Naive B cell (primary cell): Measurements from ENCODE around the gene NDUFB2. TPM values are rescaled to one million over a fixed set of nuclear protein-coding genes. Genes with fewer than 3 reads are reported as not detected.
"Not testable (repeated sequence)": the region's sequence is repeated elsewhere in the genome, so short reads cannot be mapped to it uniquely, and the experiment has no call there.

Experiments
- ATAC-seq, 2 donors: fragments of 150-1000 bp; cut with Tn5 transposase; 2 replicates each; pipeline ENCODE4 v1.10.0; 2021; ENCODE audit warnings: low read depth in 2 of 2, mild to moderate bottlenecking in 2 of 2, moderate library complexity in 2 of 2
- DNase-seq: peaks from one replicate; pipeline ENCODE4 v3.0.0; 2022
- H3K27ac Mint-ChIP-seq, 6 donors: one replicate each; pipeline ENCODE4 v1.8.0; 2020 to 2022; ENCODE audit warnings: mild to moderate bottlenecking in 6 of 6, mixed read lengths in 6 of 6, moderate library complexity in 5 of 6, inconsistent platforms in 2 of 6
- H3K27me3 Mint-ChIP-seq, 3 donors: one replicate each; pipeline ENCODE4 v1.8.0; 2021 to 2022; ENCODE audit warnings: mixed read lengths in 3 of 3, mild to moderate bottlenecking in 1 of 3
- H3K36me3 Mint-ChIP-seq, 2 donors: one replicate each; pipeline ENCODE4 v1.8.0; 2020 to 2022; ENCODE audit warnings: mixed read lengths in 2 of 2, inconsistent platforms in 1 of 2, mild to moderate bottlenecking in 1 of 2
- H3K4me1 Mint-ChIP-seq, 3 donors: one replicate each; pipeline ENCODE4 v1.8.0; 2020 to 2022; ENCODE audit warnings: mixed read lengths in 3 of 3, inconsistent platforms in 1 of 3, mild to moderate bottlenecking in 1 of 3, moderate library complexity in 1 of 3
- H3K4me3 Mint-ChIP-seq, 8 donors: one replicate each; pipeline ENCODE4 v1.8.0; 2020 to 2022; ENCODE audit warnings: mild to moderate bottlenecking in 8 of 8, mixed read lengths in 8 of 8, moderate library complexity in 8 of 8, inconsistent platforms in 2 of 8
- H3K9me3 Mint-ChIP-seq, 7 donors: one replicate each; pipeline ENCODE4 v1.8.0; 2020 to 2022; ENCODE audit warnings: mixed read lengths in 7 of 7, mild to moderate bottlenecking in 5 of 7, inconsistent platforms in 2 of 7, moderate library complexity in 1 of 7
- polyA plus RNA-seq, 6 donors: library from polyadenylated mRNA; unstranded; fragments of 300-500 nt; fragmentation: Illumina TruSeq; gene quantifications; one replicate each; pipeline ENCODE4 v1.2.3, GENCODE V29; 2021; ENCODE audit warnings: low read depth in 6 of 6

Gene NDUFB2
- polyA plus RNA-seq, 6 donors from 2014 or later: 298 to 433 (median 362) TPM

GRCh38 chr7:140704205-140704604 is 7.7 kb downstream of the NDUFB2 start:
- no peaks in the 10 kb centered on the region for H3K27me3 Mint-ChIP-seq
- no peaks in the 10 kb centered on the region for H3K9me3 Mint-ChIP-seq
- DNase-seq (no peak), ATAC-seq (no peak)
- H3K27ac Mint-ChIP-seq: peak overlapping the region in 3 of 6 donors; percentile 27 to 80 (median 54)
- H3K4me3 Mint-ChIP-seq: no peak overlapping the region
- H3K36me3 Mint-ChIP-seq: peaks cover 7 to 9% of the 10 kb centered on the region in 2 donors
- peaks cover 6 to 13% (median 7%) of the 10 kb centered on the region in 3 donors for H3K4me1 Mint-ChIP-seq

GRCh38 chr7:140707132-140707531 is 10.6 kb downstream of the NDUFB2 start:
- Mint-ChIP-seq H3K27me3 (no peaks in the 10 kb centered on the region), H3K4me1 (no peaks in the 10 kb centered on the region), H3K36me3 (peaks cover 9 to 15% of the 10 kb centered on the region in 2 donors), H3K27ac (peak overlapping the region in 1 of 6 donors; percentile 38), H3K4me3 (no peak overlapping the region), H3K9me3 (peaks cover 0 to 4% (median 0%) of the 10 kb centered on the region in 7 donors)
- DNase-seq: no peak
- no peak for ATAC-seq

DNA sequence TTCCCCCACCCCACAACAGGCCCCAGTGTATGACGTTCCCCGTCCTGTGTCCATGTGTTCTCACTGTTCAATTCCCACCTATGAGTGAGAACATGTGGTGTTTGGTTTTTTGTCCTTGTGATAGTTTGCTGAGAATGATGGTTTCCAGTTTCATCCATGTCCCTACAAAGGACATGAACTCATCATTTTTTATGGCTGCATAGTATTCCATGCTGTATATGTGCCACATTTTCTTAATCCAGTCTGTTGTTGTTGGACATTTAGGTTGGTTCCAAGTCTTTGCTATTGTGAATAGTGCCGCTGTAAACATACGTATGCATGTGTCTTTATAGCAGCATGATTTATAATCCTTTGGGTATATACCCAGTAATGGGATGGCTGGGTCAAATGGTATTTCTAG is 12.3 kb downstream of the NDUFB2 start:
- H3K9me3 Mint-ChIP-seq, ATAC-seq, H3K27me3 Mint-ChIP-seq, DNase-seq, H3K4me3 Mint-ChIP-seq, H3K27ac Mint-ChIP-seq, H3K4me1 Mint-ChIP-seq: not testable (repeated sequence)
- H3K36me3 Mint-ChIP-seq: peaks cover 9 to 15% of the 10 kb centered on the region in 2 donors

GRCh38 chr7:140712392-140712791 is 15.9 kb downstream of the NDUFB2 start:
- not testable (repeated sequence) for ATAC-seq, H3K9me3 Mint-ChIP-seq, H3K27ac Mint-ChIP-seq, H3K27me3 Mint-ChIP-seq, DNase-seq, H3K4me3 Mint-ChIP-seq, H3K4me1 Mint-ChIP-seq
- H3K36me3 Mint-ChIP-seq: peaks cover 0 to 16% of the 10 kb centered on the region in 2 donors

DNA sequence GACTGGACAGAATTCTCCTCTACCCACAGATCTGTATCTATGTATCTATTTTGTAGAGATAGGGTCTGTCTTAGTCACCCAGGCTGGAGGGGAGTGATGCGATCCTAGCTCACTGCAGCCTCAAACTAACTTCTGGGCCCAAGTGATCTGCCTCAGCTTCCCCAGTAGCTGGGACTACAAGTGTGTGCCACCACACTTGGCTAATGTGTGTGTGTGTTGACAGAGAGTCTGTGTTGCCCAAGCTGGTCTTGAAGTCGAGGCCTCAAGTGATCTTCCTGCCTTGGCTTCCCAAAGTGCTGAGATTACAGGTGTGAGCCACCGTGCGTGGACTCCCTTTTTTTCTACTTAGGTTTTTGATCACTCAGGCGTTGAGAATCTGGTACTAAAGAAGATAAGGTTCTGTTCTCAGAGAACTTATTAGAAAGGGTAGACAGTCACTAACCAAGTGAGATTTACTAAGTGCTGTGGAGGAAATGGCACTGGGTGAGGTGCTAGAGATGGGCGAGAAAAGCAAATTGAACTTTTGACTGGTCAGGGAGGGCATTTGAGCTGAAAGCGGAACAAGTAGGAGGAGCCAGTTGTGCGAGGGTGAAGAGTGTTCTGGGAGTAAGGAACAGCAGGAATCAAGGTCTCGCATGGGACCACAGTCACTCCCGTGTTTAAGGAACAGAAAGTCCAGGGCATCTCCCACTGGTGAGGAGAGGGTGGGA is 18.0 kb downstream of the NDUFB2 start:
- Mint-ChIP-seq H3K27ac (peak overlapping the region in 2 of 6 donors; percentile 4 to 80), H3K27me3 (no peaks in the 10 kb centered on the region), H3K36me3 (peaks cover 0 to 16% of the 10 kb centered on the region in 2 donors), H3K4me3 (no peak overlapping the region), H3K9me3 (peaks cover 0 to 4% (median 0%) of the 10 kb centered on the region in 7 donors), H3K4me1 (peaks cover 1 to 10% (median 7%) of the 10 kb centered on the region in 3 donors)
- ATAC-seq (no peak), DNase-seq (no peak)

DNA sequence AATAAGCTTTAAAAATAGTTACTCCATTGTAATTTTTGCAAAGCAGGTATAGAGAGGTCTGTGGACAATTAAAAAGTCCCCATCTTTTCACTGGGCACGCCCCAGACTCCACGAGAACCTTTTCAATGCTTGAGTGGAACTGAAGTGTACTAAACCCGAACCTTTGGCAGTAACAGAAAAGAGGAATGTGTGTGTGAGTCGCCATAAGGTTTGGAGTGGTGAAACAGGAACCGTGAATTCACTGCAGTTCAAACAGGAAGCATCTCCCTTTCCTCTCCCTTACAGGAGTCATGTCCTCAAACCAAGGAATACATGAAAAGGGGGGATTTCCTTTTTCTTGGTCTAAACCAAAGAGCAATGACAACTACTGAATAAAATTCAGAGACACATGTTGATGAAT is 23.2 kb downstream of the NDUFB2 start:
- Mint-ChIP-seq H3K36me3 (peaks cover 0 to 3% of the 10 kb centered on the region in 2 donors), H3K4me3 (no peak overlapping the region), H3K27ac (peak overlapping the region in 2 of 6 donors; percentile 17 to 18), H3K27me3 (no peaks in the 10 kb centered on the region), H3K9me3 (no peaks in the 10 kb centered on the region), H3K4me1 (peaks cover 9 to 14% (median 12%) of the 10 kb centered on the region in 3 donors)
- DNase-seq (no peak), ATAC-seq (peak; percentile 18 to 52)

DNA sequence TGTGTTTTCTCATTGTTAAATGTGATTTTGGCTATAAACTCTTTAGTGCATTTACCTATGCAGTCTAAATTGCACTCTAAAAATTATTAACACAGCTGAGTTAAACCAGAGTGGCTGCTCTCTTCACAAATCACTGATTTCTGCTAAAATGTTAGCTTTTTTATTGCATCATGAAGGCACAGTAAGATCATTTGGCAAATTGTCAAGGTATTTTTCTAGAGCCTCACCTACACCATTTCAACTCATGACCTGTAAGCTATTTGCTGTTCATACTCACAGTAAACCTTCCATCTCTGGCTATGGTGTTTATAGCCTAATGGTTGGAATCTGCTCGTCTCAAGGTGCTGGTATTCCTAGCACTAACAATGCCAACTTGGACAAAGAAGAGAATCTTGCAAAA is 25.7 kb downstream of the NDUFB2 start:
- H3K4me1 Mint-ChIP-seq: peaks cover 8 to 12% (median 9%) of the 10 kb centered on the region in 3 donors

GRCh38 chr7:140723006-140723405 is 26.5 kb downstream of the NDUFB2 start:
- H3K27ac Mint-ChIP-seq: peak overlapping the region in 1 of 6 donors; percentile 26
- H3K4me1 Mint-ChIP-seq: peaks cover 8 to 9% (median 9%) of the 10 kb centered on the region in 3 donors
- H3K4me3 Mint-ChIP-seq: no peak overlapping the region
- H3K36me3 Mint-ChIP-seq: no peaks in the 10 kb centered on the region
- no peaks in the 10 kb centered on the region for H3K27me3 Mint-ChIP-seq
- no peaks in the 10 kb centered on the region for H3K9me3 Mint-ChIP-seq
- ATAC-seq (no peak), DNase-seq (no peak)

More for the DNA sequence above, 25.7 kb downstream of the NDUFB2 start:
- H3K27me3 Mint-ChIP-seq: no peaks in the 10 kb centered on the region
- no peak overlapping the region for H3K27ac Mint-ChIP-seq
- H3K36me3 Mint-ChIP-seq: no peaks in the 10 kb centered on the region
- no peaks in the 10 kb centered on the region for H3K9me3 Mint-ChIP-seq
- no peak overlapping the region for H3K4me3 Mint-ChIP-seq
- DNase-seq (no peak), ATAC-seq (no peak)

- Mint-ChIP-seq H3K4me3 (no peak overlapping the region), H3K27me3 (no peaks in the 10 kb centered on the region)
Measured at GRCh38 chr7:140723574-140723973, 27.1 kb downstream of the NDUFB2 start.

GRCh38 chr7:140724706-140725105 is 28.2 kb downstream of the NDUFB2 start:
- Mint-ChIP-seq H3K4me3 (no peak overlapping the region), H3K27me3 (no peaks in the 10 kb centered on the region), H3K27ac (no peak overlapping the region), H3K36me3 (peaks cover 0 to 2% of the 10 kb centered on the region in 2 donors), H3K4me1 (peaks cover 4 to 6% (median 6%) of the 10 kb centered on the region in 3 donors), H3K9me3 (no peaks in the 10 kb centered on the region)
- no peak for DNase-seq
- ATAC-seq: no peak

More at GRCh38 chr7:140723574-140723973, 27.1 kb downstream of the NDUFB2 start:
- no peaks in the 10 kb centered on the region for H3K9me3 Mint-ChIP-seq
- no peak overlapping the region for H3K27ac Mint-ChIP-seq
- ATAC-seq (no peak), DNase-seq (no peak)
- H3K4me1 Mint-ChIP-seq: peaks cover 8 to 9% (median 9%) of the 10 kb centered on the region in 3 donors
- H3K36me3 Mint-ChIP-seq: no peaks in the 10 kb centered on the region

DNA sequence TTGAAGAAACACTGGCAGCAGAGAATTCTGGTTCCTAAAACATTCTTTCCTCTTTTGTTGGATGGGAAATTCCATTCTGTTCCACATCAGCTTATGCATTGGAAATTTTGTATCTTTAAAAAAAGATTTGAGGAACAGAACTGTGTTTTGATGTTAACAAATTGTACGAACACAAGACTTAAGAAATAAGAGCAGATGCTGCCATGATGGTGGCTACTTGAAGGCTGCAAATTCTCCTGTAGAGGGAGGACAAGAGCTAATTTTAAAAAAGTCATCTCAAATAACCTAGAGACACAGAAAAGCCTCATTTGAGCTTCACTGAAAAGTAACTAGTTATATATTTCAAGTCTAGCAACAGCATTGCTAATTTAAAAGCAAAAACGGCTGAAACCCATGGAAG is 29.8 kb downstream of the NDUFB2 start:
- H3K9me3 Mint-ChIP-seq: no peaks in the 10 kb centered on the region
- H3K27me3 Mint-ChIP-seq: no peaks in the 10 kb centered on the region
- peaks cover 0 to 3% (median 0%) of the 10 kb centered on the region in 3 donors for H3K4me1 Mint-ChIP-seq
- peaks cover 0 to 5% of the 10 kb centered on the region in 2 donors for H3K36me3 Mint-ChIP-seq
- DNase-seq: no peak
- peak overlapping the region in 1 of 6 donors; percentile 6 for H3K27ac Mint-ChIP-seq
- no peak for ATAC-seq
- H3K4me3 Mint-ChIP-seq: no peak overlapping the region

DNA sequence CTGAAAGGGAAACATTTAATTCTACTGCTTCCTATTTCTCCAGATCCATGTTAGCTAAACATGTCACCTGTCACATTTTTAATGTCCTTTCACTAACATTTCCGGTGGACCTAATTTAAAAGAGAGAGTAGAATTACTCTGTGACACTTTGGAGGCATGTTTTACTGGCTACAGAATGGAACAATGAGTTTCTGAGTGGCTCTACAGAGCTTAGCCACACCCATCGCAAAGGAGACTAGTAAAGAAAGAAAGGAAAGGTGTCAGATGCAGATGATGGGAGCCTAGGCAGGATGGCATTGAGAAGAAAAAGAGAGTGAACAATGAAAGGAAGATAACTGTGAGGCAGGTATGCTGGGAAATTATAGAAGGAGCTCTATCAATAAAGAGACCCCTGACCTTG is 35.9 kb downstream of the NDUFB2 start:
- Mint-ChIP-seq H3K36me3 (peaks cover 10 to 13% of the 10 kb centered on the region in 2 donors), H3K9me3 (no peaks in the 10 kb centered on the region), H3K27me3 (no peaks in the 10 kb centered on the region), H3K27ac (no peak overlapping the region), H3K4me3 (no peak overlapping the region), H3K4me1 (peaks cover 0 to 3% (median 0%) of the 10 kb centered on the region in 3 donors)
- ATAC-seq (no peak), DNase-seq (no peak)

DNA sequence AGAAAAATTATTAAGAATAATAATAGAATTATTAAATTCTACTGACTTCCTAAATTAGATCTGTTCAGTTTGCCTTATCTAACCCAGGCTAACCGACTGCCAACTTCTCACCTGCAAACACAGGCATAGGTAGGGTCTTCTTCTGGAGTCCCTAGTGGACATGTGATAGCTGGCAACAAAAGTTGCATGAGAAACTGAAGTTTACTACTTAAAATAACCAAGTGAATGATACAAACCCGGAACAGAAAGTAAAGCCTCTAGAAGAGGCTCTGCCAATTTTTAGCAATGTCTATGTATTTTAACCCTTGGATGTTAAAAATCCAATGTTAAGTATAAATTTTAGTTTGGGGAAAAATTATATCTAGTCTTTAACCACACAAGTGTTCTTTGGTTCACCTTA is 37.6 kb downstream of the NDUFB2 start:
- no peaks in the 10 kb centered on the region for H3K9me3 Mint-ChIP-seq

DNA sequence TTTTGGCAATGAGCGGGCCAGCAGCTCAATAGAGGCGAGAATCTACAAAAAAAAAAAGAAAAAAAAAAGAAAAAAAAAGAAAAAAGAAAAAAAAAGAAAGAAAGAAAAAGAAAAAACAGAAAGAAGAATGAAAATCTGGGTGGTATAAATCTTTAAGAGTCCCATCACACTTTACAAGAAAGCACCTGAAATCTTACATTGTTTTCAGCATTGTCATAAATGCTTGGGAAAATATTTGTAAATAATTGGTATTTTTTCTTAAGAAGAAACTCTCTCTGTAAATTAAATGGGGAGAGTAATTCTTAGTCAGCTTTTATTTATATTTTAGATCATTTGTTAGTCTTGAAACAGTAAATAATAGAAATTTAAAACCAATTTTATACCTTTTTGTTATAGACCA is 38.2 kb downstream of the NDUFB2 start:
- H3K9me3 Mint-ChIP-seq: no peaks in the 10 kb centered on the region
- DNase-seq (no peak), ATAC-seq (no peak)
- H3K4me3 Mint-ChIP-seq: no peak overlapping the region
- H3K27me3 Mint-ChIP-seq: no peaks in the 10 kb centered on the region
- peaks cover 0 to 2% (median 0%) of the 10 kb centered on the region in 3 donors for H3K4me1 Mint-ChIP-seq
- peaks cover 18 to 19% of the 10 kb centered on the region in 2 donors for H3K36me3 Mint-ChIP-seq
- no peak overlapping the region for H3K27ac Mint-ChIP-seq

More for the DNA sequence above, 37.6 kb downstream of the NDUFB2 start:
- H3K36me3 Mint-ChIP-seq: peaks cover 14 to 16% of the 10 kb centered on the region in 2 donors
- no peak overlapping the region for H3K4me3 Mint-ChIP-seq
- H3K4me1 Mint-ChIP-seq: peaks cover 0 to 3% (median 0%) of the 10 kb centered on the region in 3 donors
- ATAC-seq (no peak), DNase-seq (no peak)
- H3K27me3 Mint-ChIP-seq: no peaks in the 10 kb centered on the region
- H3K27ac Mint-ChIP-seq: no peak overlapping the region
